ENCODE results near the gene JMJD8. TPM values are rescaled to one million over a fixed set of nuclear protein-coding genes. Genes with fewer than 3 reads are reported as not detected.
A peak's percentile ranks its signal among the peaks of the same experiment; 100 is the strongest.

JMJD8 gene
- total RNA-seq, 1 donor from 2014 or later: 52.2 TPM

GRCh38 chr16:689175-689897 is 5.2 kb upstream of the JMJD8 start:
- peaks cover 23% of the 10 kb centered on the region for H3K27me3 Mint-ChIP-seq
- no peak for DNase-seq (ENCODE audit: low spot score, unreplicated experiment)
- H3K4me1 Mint-ChIP-seq (ENCODE audit: low read depth): peaks cover 7% of the 10 kb centered on the region
- peak overlapping the region; percentile 85 for H3K4me3 Mint-ChIP-seq (ENCODE audit: low read depth)
- H3K36me3 Mint-ChIP-seq (ENCODE audit: insufficient read depth): peaks cover 3% of the 10 kb centered on the region
- no peaks in the 10 kb centered on the region for H3K9me3 Mint-ChIP-seq (ENCODE audit: low read depth)
- TF ChIP-seq CTCF (IDR thresholded peaks at IDR 0.05; ENCODE audit: unreplicated experiment): no peak
- H3K27ac Mint-ChIP-seq: no peak overlapping the region

- no peaks in the 10 kb centered on the region for H3K9me3 Mint-ChIP-seq (ENCODE audit: low read depth)
- no peak overlapping the region for H3K27ac Mint-ChIP-seq
- no peak for TF ChIP-seq CTCF (IDR thresholded peaks at IDR 0.05; ENCODE audit: unreplicated experiment)
- no peak overlapping the region for H3K4me3 Mint-ChIP-seq (ENCODE audit: low read depth)
- DNase-seq (ENCODE audit: low spot score, unreplicated experiment): no peak
- peaks cover 4% of the 10 kb centered on the region for H3K36me3 Mint-ChIP-seq (ENCODE audit: insufficient read depth)
- H3K27me3 Mint-ChIP-seq: peaks cover 13% of the 10 kb centered on the region
- peaks cover 8% of the 10 kb centered on the region for H3K4me1 Mint-ChIP-seq (ENCODE audit: low read depth)
These were observed 3.4 kb upstream of the JMJD8 start for GRCh38 chr16:687499-687898.

GRCh38 chr16:686459-687260 is 2.5 kb upstream of the JMJD8 start:
- H3K36me3 Mint-ChIP-seq (ENCODE audit: insufficient read depth): peaks cover 9% of the 10 kb centered on the region
- peaks cover 5% of the 10 kb centered on the region for H3K27me3 Mint-ChIP-seq
- no peak for DNase-seq (ENCODE audit: low spot score, unreplicated experiment)
- H3K4me3 Mint-ChIP-seq (ENCODE audit: low read depth): peak overlapping the region; percentile 45
- TF ChIP-seq CTCF (IDR thresholded peaks at IDR 0.05; ENCODE audit: unreplicated experiment): no peak
- H3K4me1 Mint-ChIP-seq (ENCODE audit: low read depth): peaks cover 11% of the 10 kb centered on the region
- H3K27ac Mint-ChIP-seq: no peak overlapping the region
- no peaks in the 10 kb centered on the region for H3K9me3 Mint-ChIP-seq (ENCODE audit: low read depth)

GRCh38 chr16:685967-686366 is 1.8 kb upstream of the JMJD8 start:
- Mint-ChIP-seq H3K4me1 (ENCODE audit: low read depth) (peaks cover 15% of the 10 kb centered on the region), H3K27me3 (peaks cover 2% of the 10 kb centered on the region), H3K27ac (no peak overlapping the region), H3K4me3 (ENCODE audit: low read depth) (peak overlapping the region; percentile 45), H3K36me3 (ENCODE audit: insufficient read depth) (peaks cover 10% of the 10 kb centered on the region), H3K9me3 (ENCODE audit: low read depth) (no peaks in the 10 kb centered on the region)
- TF ChIP-seq CTCF (IDR thresholded peaks at IDR 0.05; ENCODE audit: unreplicated experiment): peak; percentile 52
- no peak for DNase-seq (ENCODE audit: low spot score, unreplicated experiment)

- peaks cover 10% of the 10 kb centered on the region for H3K36me3 Mint-ChIP-seq (ENCODE audit: insufficient read depth)
- H3K27ac Mint-ChIP-seq: no peak overlapping the region
- peaks cover 16% of the 10 kb centered on the region for H3K4me1 Mint-ChIP-seq (ENCODE audit: low read depth)
- H3K4me3 Mint-ChIP-seq (ENCODE audit: low read depth): no peak overlapping the region
- H3K9me3 Mint-ChIP-seq (ENCODE audit: low read depth): no peaks in the 10 kb centered on the region
- no peaks in the 10 kb centered on the region for H3K27me3 Mint-ChIP-seq
- no peak for DNase-seq (ENCODE audit: low spot score, unreplicated experiment)
- TF ChIP-seq CTCF (IDR thresholded peaks at IDR 0.05; ENCODE audit: unreplicated experiment): no peak
These were observed 995 bp upstream of the JMJD8 start for GRCh38 chr16:684961-685696.

All from progenitor cell of endocrine pancreas (in vitro differentiated cells).